GM18502 (cell line): Measurements from ENCODE around the gene TNFRSF25.

ENCODE experiments used
- ATAC-seq: cut with Tn5 transposase; IDR thresholded peaks from one replicate; pipeline ENCODE4 v1.9.1; 2021; ENCODE audit warnings: mild to moderate bottlenecking; ENCODE audit not compliant: unreplicated experiment, poor library complexity

The TNFRSF25 gene

GRCh38 chr1:6489383-6489765, 23.4 kb upstream of the TNFRSF25 start:
- ATAC-seq, result no peak

- ATAC-seq, result no peak
These were observed 22.8 kb upstream of the TNFRSF25 start for GRCh38 chr1:6488602-6489382.

GRCh38 chr1:6487804-6488484, 22.0 kb upstream of the TNFRSF25 start:
- ATAC-seq, result no peak

GRCh38 chr1:6486433-6487011, 20.5 kb upstream of the TNFRSF25 start:
- ATAC-seq, result peak; percentile 50

GRCh38 chr1:6485168-6486101, 19.5 kb upstream of the TNFRSF25 start:
- ATAC-seq, result no peak

- no peak for ATAC-seq
These were observed 18.8 kb upstream of the TNFRSF25 start for GRCh38 chr1:6484826-6485167.

GRCh38 chr1:6483761-6484117, 17.8 kb upstream of the TNFRSF25 start:
- ATAC-seq, result no peak

GRCh38 chr1:6483017-6483760, 17.2 kb upstream of the TNFRSF25 start:
- ATAC-seq, result no peak

GRCh38 chr1:6481820-6482219, 15.8 kb upstream of the TNFRSF25 start:
- ATAC-seq, result no peak

- no peak for ATAC-seq
These were observed 11.3 kb upstream of the TNFRSF25 start for GRCh38 chr1:6477039-6477820.

GRCh38 chr1:6476483-6476882, 10.5 kb upstream of the TNFRSF25 start:
- no peak for ATAC-seq

GRCh38 chr1:6475381-6476133, 9.6 kb upstream of the TNFRSF25 start:
- ATAC-seq, result no peak

- no peak for ATAC-seq
These were observed 8.9 kb upstream of the TNFRSF25 start for GRCh38 chr1:6474815-6475282.

- no peak for ATAC-seq
These were observed 8.2 kb upstream of the TNFRSF25 start for GRCh38 chr1:6473974-6474814.

GRCh38 chr1:6473156-6473555, 7.2 kb upstream of the TNFRSF25 start:
- ATAC-seq, result no peak

- ATAC-seq, result no peak
These were observed 6.4 kb upstream of the TNFRSF25 start for GRCh38 chr1:6472391-6472790.

GRCh38 chr1:6471970-6472368, 6.0 kb upstream of the TNFRSF25 start:
- ATAC-seq, result no peak
